CD4-positive, alpha-beta T cell treated with Interleukin-4 for 1 hour (primary cell): ENCODE measurements around the gene NME5.
"Not testable (repeated sequence)": the region's sequence is repeated elsewhere in the genome, so short reads cannot be mapped to it uniquely, and the experiment has no call there.

Experiments used
- DNase-seq, 2 donors: peaks; one replicate each; pipeline ENCODE4 v3.0.0-alpha.2; 2020 to 2022

NME5 gene

GRCh38 chr5:138070026-138070425 is 69.2 kb downstream of the NME5 start:
- DNase-seq, result not testable (repeated sequence)

- peak; percentile 71 for DNase-seq
Observed at GRCh38 chr5:138068742-138069600, 70.3 kb downstream of the NME5 start.

GRCh38 chr5:138067945-138068344 is 71.3 kb downstream of the NME5 start:
- DNase-seq, result no peak
